ENCODE data around the gene RNF4. TPM values are rescaled to one million over a fixed set of nuclear protein-coding genes. Genes with fewer than 3 reads are reported as not detected.

The RNF4 gene
- total RNA-seq, 1 donor from 2014 or later: 86.7 TPM

GRCh38 chr4:2443956-2444740 is 24.8 kb upstream of the RNF4 start:
- DNase-seq (ENCODE audit: low read depth): no peak
- TF ChIP-seq, protein P1, sequence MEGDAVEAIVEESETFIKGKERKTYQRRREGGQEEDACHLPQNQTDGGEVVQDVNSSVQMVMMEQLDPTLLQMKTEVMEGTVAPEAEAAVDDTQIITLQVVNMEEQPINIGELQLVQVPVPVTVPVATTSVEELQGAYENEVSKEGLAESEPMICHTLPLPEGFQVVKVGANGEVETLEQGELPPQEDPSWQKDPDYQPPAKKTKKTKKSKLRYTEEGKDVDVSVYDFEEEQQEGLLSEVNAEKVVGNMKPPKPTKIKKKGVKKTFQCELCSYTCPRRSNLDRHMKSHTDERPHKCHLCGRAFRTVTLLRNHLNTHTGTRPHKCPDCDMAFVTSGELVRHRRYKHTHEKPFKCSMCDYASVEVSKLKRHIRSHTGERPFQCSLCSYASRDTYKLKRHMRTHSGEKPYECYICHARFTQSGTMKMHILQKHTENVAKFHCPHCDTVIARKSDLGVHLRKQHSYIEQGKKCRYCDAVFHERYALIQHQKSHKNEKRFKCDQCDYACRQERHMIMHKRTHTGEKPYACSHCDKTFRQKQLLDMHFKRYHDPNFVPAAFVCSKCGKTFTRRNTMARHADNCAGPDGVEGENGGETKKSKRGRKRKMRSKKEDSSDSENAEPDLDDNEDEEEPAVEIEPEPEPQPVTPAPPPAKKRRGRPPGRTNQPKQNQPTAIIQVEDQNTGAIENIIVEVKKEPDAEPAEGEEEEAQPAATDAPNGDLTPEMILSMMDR (conservative IDR thresholded peaks at IDR 0.05; ENCODE audit: low read depth, low read length): no peak
- H3K4me3 ChIP-seq (ENCODE audit: low read depth, low read length): no peak overlapping the region

DNA sequence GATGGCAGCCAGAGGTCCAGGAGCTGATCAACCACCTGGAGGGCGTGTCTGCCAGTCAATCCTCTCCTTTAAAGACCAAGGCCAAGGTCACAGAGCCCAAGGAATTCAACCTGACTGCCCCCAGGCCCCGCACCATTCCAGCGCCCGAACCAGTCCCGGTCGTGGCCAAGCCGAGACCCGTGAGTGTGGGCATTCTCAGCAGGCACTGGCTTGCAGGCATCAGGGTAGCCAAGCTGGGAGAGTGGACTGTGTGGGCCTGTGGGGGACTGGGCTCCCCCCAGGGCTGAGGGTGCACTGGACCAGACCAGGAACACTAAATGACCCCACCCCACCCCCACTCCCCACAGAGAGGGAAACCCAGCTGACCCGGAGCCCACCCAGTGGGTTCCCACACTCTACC is 23.8 kb upstream of the RNF4 start:
- TF ChIP-seq, protein P1 (conservative IDR thresholded peaks at IDR 0.05; ENCODE audit: low read depth, low read length): no peak
- DNase-seq (ENCODE audit: low read depth): no peak
- H3K4me3 ChIP-seq (ENCODE audit: low read depth, low read length): no peak overlapping the region

DNA sequence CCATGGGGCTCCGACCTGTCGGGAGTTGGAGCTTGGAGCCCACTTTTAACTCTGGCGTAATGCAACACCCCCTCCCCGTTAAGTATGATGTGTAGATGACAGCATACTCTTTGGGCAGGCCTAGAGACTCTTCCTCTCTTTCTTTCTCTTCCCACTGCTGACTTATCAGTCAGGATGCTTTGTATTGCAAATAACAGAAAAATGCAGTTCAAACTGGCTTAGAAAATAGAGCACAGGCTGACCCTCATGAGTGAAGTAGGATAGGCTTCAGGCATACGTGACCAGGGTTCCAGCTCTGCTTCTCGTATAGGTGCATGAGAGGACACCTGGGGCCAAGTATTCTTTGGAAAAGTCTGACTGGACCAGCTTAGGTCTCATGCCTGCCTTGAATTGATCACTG is 23.3 kb upstream of the RNF4 start:
- DNase-seq (ENCODE audit: low read depth): no peak
- H3K4me3 ChIP-seq (ENCODE audit: low read depth, low read length): no peak overlapping the region
- TF ChIP-seq, protein P1 (conservative IDR thresholded peaks at IDR 0.05; ENCODE audit: low read depth, low read length): no peak

GRCh38 chr4:2446656-2447564 is 22.0 kb upstream of the RNF4 start:
- TF ChIP-seq, protein P1 (conservative IDR thresholded peaks at IDR 0.05; ENCODE audit: low read depth, low read length): no peak
- H3K4me3 ChIP-seq (ENCODE audit: low read depth, low read length): no peak overlapping the region
- DNase-seq (ENCODE audit: low read depth): no peak

DNA sequence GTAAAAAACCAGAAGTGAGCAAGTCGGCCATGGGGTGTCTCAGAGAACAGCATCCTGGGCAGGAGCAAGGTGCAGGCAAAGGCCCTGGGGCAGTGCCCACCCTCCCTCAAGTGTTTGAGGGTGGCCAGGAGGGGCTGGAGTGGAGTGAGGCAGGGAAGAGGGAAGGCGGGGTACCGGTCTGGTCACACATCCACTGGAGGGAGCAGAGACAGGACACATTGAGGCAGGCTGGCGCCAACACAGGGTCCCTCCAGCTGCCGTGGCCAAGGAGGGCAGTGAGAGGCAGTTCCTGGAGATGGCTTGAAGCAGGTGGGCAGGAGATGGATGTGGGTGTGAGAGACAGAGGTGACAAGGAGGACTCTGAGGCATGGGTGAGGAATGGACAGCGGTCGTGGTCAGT is 20.3 kb upstream of the RNF4 start:
- TF ChIP-seq, protein P1 (conservative IDR thresholded peaks at IDR 0.05; ENCODE audit: low read depth, low read length): no peak
- no peak overlapping the region for H3K4me3 ChIP-seq (ENCODE audit: low read depth, low read length)

GRCh38 chr4:2449051-2449450 is 19.9 kb upstream of the RNF4 start:
- TF ChIP-seq, protein P1 (conservative IDR thresholded peaks at IDR 0.05; ENCODE audit: low read depth, low read length): no peak
- no peak for DNase-seq (ENCODE audit: low read depth)
- no peak overlapping the region for H3K4me3 ChIP-seq (ENCODE audit: low read depth, low read length)

More for the DNA sequence above, 20.3 kb upstream of the RNF4 start:
- DNase-seq (ENCODE audit: low read depth): no peak

Data from epithelial cell of proximal tubule (primary cell).